Sciatic nerve (tissue), 2 donors: ENCODE data around the gene CFAP45. TPM values are rescaled to one million over a fixed set of nuclear protein-coding genes. Genes with fewer than 3 reads are reported as not detected.

Experiments used
- ATAC-seq: fragments of 200-7000 bp; cut with Tn5 transposase; one replicate; pipeline ENCODE4 v1.9.1; 2020; ENCODE audit warnings: mild to moderate bottlenecking, moderate library complexity
- DNase-seq: peaks from one replicate; pipeline ENCODE4 v3.0.0-alpha.2; 2020; ENCODE audit warnings: low spot score
- intact Hi-C: fragments of 100-400 bp; cut with DNase I; formaldehyde crosslinking; loops from one replicate; pipeline ENCODE4 v1.14.2; 2022
- total RNA-seq: library from RNA; stranded (reverse); fragmentation: NEBNext Ultra II Directional; extraction: Animal tissue kit (Norgen Biotek cat#: 25700); gene quantifications from one replicate; pipeline ENCODE4 v1.2.1, GENCODE V29; 2021
- donor health status: DM: no; HTN: no; CAD: no.
- donor health status: DM: no; HTN: no; CAD: no.

CFAP45 gene
- total RNA-seq, 1 donor from 2014 or later = 1.6 TPM

- intact Hi-C loops = no loop called here
- ATAC-seq = no peak
- no peak for DNase-seq
Observed at GRCh38 chr1:159866066-159866465, 33.9 kb downstream of the CFAP45 start.

- ATAC-seq = no peak
- intact Hi-C loops = no loop called here
- no peak for DNase-seq
Observed at GRCh38 chr1:159864262-159864661, 35.7 kb downstream of the CFAP45 start.

GRCh38 chr1:159862557-159862956 is 37.4 kb downstream of the CFAP45 start, which contains the start of gene VSIG8:
VSIG8 (minus strand) TSS chr1:159862657; CDS start chr1:159862521, 136 bp downstream.
- ATAC-seq (no peak), DNase-seq (no peak)

GRCh38 chr1:159862031-159862430 is 37.9 kb downstream of the CFAP45 start:
- ATAC-seq = no peak
- DNase-seq = no peak
- intact Hi-C loops = no loop called here

More at GRCh38 chr1:159862557-159862956, 37.4 kb downstream of the CFAP45 start, which contains the start of gene VSIG8:
- intact Hi-C loops = no loop called here

- intact Hi-C loops = no loop called here
- DNase-seq (no peak), ATAC-seq (no peak)
Observed at GRCh38 chr1:159861218-159861617, 38.7 kb downstream of the CFAP45 start.

GRCh38 chr1:159860456-159860855 is 39.5 kb downstream of the CFAP45 start:
- ATAC-seq = no peak
- no peak for DNase-seq
- intact Hi-C loops = no loop called here

- no peak for DNase-seq
- ATAC-seq = no peak
- intact Hi-C loops = no loop called here
Observed at GRCh38 chr1:159859767-159860322, 40.1 kb downstream of the CFAP45 start.

- DNase-seq = no peak
- intact Hi-C loops = no loop called here
- ATAC-seq = no peak
Observed at GRCh38 chr1:159857889-159858288, 42.1 kb downstream of the CFAP45 start.

GRCh38 chr1:159856576-159856975 is 43.4 kb downstream of the CFAP45 start:
- intact Hi-C loops = no loop called here
- ATAC-seq (no peak), DNase-seq (no peak)

DNA sequence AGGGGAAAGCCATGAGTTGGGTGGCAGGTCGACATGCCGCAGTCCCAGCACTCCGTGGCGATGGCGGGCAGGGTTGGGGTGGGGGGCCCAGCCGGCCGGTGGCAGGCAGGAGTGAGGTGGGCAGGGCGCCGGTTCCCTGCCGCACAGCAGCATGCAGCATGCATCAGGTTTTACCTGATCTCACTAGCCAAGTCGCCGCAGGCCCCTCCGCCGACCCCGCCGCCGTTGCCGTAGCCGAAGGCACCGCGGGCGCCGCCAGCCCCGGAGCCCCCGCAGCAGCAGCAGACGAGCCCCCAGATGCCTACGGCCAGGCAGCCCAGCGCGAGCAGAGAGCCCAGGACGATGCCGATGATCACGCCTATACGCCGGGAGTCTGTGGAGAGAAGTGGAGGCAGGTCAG is 44.3 kb downstream of the CFAP45 start:
- no peak for DNase-seq
- intact Hi-C loops = no loop called here
- no peak for ATAC-seq

DNA sequence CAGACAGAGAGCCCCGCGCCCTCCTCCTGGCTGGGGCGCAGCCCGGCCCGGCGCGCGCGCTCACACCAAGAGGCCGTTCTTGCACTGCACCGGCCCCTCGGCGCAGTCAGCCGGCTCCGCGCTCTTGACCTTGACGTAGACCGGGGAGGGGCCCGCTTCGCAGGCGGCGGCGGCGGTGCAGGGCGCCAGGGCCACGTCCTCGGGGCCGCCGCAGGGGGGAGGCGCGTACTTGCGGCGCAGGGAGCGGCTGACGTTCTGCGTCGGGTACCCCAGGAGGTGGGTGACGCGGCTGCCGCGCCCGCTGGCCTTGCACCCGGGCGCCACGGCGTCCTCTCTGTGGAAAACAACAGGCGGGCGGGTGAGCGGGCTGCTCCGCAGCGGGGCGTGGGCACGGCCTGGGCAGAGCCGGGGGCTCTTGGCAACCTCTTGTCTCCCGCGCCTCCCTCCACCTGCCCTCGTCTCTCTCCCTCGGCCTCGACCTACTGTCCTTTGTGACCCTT is 45.2 kb downstream of the CFAP45 start:
- peak; percentile 90 for DNase-seq
- ATAC-seq = peak; percentile 95
- intact Hi-C loops = no loop called here

GRCh38 chr1:159854116-159854692 is 45.8 kb downstream of the CFAP45 start:
- ATAC-seq = peak; percentile 85
- intact Hi-C loops = no loop called here
- peak; percentile 85 for DNase-seq

GRCh38 chr1:159853417-159854115 is 46.4 kb downstream of the CFAP45 start:
- ATAC-seq (no peak), DNase-seq (no peak)
- intact Hi-C loops = no loop called here

DNA sequence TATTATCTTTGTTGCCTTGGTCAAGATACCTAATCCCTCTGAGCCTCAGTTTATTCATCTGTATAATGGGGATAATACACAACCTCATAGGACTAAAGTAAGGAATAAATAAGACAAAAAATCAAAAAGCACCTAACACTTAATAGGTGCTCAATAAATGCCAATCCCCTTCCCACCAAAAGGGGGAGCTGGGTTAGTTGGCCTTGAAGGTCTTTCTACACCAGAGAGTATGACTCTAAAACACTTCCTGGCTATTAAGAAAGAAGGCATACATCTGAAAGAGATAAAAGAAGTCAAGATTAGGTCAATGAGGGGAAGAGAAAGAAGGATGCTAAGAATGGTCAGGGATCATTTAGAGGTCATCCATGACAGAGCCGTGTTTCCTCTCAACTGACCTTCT is 48.6 kb downstream of the CFAP45 start:
- intact Hi-C loops = no loop called here
- no peak for ATAC-seq
- no peak for DNase-seq

DNA sequence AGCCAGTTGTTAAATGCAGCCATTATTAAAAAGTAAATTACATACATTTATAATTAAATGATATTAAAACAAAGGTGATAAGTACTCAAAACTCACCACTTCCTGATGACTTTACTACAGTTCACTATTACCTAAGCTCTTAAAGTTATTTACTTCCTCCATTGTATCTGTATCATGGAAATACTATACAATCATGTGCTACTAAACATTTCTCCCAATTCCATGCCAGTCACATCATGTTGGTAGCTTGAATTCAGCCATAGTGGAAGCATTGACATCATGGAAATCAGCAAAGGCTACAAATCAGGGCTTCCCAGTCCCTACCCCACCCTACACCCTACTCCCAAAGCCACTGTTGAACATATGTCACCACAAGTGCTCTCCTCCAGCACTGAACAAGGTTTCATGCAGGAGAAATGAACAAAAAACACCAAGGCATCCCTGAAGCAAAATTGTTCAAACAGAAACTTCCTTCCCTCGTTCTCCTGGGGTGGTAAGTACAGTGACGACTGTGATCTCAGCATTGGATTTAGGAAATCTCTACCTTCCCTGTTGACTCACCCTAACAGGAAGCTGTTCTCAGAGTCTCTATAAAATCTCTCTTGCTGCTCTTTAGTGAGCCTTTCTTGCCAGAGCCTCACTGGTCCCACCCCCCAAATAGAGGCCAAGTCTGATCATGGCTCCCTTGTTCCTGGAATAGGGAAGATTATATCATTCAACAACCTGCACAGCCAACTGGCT is 50.2 kb downstream of the CFAP45 start:
- ATAC-seq (no peak), DNase-seq (no peak)
- intact Hi-C loops = no loop called here

- ATAC-seq (no peak), DNase-seq (no peak)
- intact Hi-C loops = no loop called here
Observed at GRCh38 chr1:159848326-159848725, 51.6 kb downstream of the CFAP45 start.

- ATAC-seq (no peak), DNase-seq (no peak)
- intact Hi-C loops = no loop called here
Observed at GRCh38 chr1:159847231-159847630, 52.7 kb downstream of the CFAP45 start.

DNA sequence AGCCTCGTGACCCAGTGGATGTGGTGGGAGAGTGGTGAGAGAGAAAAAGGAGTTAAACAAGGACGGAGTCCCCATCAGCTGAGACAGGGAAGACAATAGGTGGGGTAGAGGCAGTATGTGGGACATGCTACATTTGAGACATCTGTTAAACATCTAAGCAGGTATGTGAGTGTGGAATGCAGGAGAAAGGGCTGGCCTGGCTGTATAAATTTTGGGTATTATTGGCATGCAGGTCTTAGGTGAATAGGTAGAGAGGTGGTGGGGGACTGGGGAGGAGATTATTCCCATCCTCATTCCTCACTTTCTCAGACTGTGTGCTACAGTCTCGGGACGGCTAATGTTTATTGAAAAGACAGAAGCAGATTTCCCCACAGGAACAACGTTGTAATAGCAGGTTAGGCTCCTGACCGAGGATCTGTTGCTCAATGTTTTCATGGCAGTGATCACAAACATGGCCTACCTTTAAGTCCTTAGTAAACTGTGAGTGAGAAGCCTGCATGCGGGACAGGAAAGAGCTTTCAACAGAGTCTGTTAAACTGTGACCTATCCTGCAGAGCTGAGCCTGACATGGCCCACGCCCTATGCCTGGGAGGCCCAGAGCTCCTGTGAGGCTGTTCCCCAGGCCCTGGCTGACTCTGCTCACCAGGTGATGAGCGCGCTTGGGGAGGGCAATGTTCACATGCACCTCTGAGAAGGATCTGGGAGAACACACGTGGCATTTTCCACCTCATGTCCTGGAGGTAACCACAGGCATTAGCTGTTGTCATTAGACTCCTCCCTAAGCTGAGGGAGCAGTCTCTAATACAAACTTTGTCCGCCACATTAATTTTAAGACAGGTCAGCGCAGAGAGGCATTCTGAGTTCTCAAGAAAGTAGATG is 54.0 kb downstream of the CFAP45 start:
- no peak for ATAC-seq
- intact Hi-C loops = no loop called here
- DNase-seq = no peak

DNA sequence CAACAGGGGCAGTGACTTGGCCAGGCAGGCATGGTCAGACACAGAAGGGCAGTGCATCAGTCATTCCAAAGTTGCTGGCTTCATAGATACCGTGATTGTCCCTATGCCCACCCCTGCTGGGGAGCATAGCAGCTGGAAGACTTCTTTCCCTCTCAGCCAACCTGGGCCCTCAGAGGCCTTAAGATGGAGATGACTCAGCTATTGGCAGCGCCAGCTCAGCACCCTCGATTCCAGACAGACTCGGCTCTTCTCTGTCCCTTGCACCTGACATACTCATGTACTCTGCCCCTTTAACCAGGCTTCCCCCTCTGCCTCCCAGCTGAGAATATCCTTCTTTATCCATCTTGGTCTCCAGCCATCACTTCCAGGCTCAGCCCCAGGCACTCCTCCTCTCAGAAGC is 56.5 kb downstream of the CFAP45 start:
- intact Hi-C loops = no loop called here

More for the DNA sequence above, 56.5 kb downstream of the CFAP45 start:
- no peak for ATAC-seq
- DNase-seq = no peak
